GM19328 (cell line): ENCODE measurements around the gene BPHL.
"Not testable (repeated sequence)": the region's sequence is repeated elsewhere in the genome, so short reads cannot be mapped to it uniquely, and the experiment has no call there.

Experiments
- ATAC-seq: cut with Tn5 transposase; IDR thresholded peaks from one replicate; pipeline ENCODE4 v1.9.1; 2021; ENCODE audit warnings: mild to moderate bottlenecking, moderate library complexity; ENCODE audit not compliant: unreplicated experiment

BPHL gene

DNA sequence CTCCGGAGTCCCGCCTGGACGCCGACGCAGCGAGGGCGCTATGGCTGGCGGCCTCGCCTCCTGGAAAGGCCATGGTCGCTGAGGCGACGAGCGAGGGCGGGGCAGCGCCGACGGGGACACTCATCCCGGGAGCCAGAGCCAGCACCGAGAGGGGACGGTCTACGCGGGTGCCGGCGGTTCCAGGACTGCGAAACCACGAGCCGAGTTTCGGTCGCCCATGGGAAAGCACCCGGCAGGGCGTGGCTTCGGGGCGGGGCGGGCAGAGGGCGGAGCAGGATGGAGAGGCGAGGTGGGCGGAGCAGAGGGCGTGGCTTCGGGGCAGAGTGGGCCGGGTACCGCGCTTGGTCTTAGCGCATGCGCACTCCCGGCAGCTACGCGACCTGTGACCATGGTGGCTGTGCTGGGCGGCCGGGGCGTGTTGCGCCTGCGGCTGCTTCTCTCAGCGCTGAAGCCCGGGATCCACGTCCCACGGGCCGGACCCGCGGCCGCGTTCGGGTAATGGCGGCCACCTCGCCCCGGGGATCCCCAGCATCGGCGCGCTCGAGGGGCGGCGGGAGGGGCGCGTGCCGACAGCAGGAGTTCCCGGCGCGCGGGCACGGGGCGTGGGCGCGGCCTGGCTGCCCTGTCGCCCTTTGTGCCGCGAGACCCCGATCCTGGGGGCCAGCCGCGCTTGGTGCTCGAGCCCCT is at the start of gene BPHL:
Gene BPHL (plus strand): TSS at position 359 of the 687 bp plus-strand sequence. CDS start 30 bp downstream, at position 389.
- peak; percentile 88 for ATAC-seq

- ATAC-seq = no peak
Measured at GRCh38 chr6:3071568-3071967, 46.9 kb upstream of the BPHL start.

- ATAC-seq = no peak
Measured at GRCh38 chr6:3072798-3073197, 45.7 kb upstream of the BPHL start.

GRCh38 chr6:3073382-3073781 is 45.1 kb upstream of the BPHL start:
- ATAC-seq = no peak

- ATAC-seq = no peak
Measured at GRCh38 chr6:3075772-3076113, 42.8 kb upstream of the BPHL start.

DNA sequence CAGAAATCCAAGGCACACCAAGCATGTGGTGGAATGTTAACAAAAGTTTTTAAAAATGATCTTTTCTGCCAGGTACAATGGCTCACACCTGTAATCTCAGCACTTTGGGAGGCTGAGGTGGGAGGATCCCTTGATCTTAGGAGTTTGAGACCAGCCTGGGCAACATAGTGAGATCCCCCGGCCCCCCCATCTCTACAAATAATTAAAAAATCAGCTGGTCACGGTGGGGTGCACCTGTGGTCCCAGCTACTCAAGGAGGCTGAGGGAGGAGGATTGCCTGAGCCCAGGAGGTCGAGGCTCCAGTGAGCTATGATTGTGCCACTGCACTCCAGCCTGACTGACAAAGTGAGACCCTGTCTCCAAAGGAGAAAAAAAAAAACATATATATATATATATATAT is 42.2 kb upstream of the BPHL start:
- no peak for ATAC-seq

GRCh38 chr6:3077430-3077829 is 41.1 kb upstream of the BPHL start:
- ATAC-seq = no peak

- ATAC-seq = not testable (repeated sequence)
Measured at GRCh38 chr6:3078952-3079351, 39.6 kb upstream of the BPHL start.

GRCh38 chr6:3079682-3080081 is 38.8 kb upstream of the BPHL start:
- ATAC-seq = no peak

DNA sequence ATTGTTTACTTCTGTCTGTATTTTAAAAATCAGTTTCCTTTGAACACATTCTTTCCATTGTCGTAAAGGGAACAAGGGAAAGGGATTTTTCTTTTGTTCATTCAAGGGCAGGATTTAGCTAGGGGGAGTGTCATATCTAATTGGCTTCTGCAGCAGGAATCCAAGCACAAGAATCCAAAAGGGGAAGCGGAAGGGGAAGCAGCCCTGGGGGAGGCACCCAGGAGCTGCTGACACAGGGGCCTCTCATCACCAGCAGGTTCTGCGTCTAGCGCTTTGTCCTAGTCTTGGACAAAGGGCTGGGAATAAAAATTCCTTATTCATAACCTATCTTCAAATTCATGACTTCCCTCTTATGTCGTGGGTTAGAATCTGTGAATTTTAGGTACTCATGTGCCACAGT is 36.6 kb upstream of the BPHL start:
- no peak for ATAC-seq

DNA sequence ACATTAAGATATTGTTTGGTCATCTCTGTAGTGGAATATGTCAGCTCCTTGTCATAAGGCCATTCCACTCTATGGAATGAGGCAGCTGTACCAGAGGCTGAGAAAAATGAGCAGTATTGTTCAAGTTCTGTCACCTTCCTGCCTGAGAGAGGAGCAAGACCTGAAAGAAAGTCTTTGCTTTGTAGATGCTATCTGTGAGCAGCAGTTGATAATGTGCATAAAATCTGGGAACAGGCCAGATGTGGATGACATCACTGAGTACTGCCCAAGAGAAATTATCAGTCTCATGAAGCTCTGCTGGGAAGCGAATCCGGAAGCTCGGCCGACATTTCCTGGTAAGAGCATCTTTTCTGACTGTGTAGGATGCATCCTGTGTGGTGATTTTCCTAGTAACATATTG is 33.4 kb upstream of the BPHL start:
- no peak for ATAC-seq

- ATAC-seq = no peak
Measured at GRCh38 chr6:3086282-3086946, 32.1 kb upstream of the BPHL start.

DNA sequence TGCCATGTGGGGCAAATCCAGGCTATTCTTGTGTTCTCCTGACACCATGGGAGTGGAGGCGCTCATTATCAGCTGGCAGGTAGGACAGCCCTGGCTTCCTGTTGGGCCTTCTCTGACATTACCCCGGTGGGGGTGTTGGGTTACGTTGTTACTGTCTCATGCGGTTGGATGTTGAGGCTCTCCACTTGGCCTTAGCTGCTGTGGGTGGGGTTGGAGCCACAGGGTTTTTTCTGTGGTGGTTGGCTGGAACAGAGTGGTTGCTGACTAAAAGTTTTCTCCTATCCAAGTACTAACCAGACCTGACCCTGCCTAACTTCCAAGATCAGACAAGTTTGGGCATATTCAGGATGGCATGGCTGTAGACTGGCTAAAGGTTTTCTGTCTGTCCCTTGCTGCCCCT is 30.1 kb upstream of the BPHL start:
- ATAC-seq = no peak

- ATAC-seq = no peak
Measured at GRCh38 chr6:3088968-3089367, 29.5 kb upstream of the BPHL start.

DNA sequence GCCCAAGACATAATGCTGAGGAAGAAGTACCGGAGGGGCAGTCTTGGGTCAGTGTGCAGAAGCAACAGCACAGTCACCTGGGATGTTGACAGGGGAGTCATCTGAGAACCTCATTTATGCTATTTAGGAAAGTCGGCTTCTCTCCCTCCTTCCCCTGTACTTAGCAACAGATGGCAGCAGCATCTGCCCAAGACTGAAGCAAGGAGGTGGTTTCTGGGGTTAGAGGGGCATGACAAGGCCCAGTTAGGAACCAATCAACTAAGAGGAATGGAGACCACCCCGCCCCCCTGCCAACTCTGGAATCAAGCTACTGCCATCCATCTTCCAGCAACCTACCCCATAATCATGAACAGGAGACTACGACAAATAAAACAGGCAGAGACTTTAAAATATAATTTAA is 28.5 kb upstream of the BPHL start:
- no peak for ATAC-seq

GRCh38 chr6:3094815-3095214 is 23.7 kb upstream of the BPHL start:
- ATAC-seq = no peak

- no peak for ATAC-seq
Measured at GRCh38 chr6:3102875-3103274, 15.6 kb upstream of the BPHL start.

DNA sequence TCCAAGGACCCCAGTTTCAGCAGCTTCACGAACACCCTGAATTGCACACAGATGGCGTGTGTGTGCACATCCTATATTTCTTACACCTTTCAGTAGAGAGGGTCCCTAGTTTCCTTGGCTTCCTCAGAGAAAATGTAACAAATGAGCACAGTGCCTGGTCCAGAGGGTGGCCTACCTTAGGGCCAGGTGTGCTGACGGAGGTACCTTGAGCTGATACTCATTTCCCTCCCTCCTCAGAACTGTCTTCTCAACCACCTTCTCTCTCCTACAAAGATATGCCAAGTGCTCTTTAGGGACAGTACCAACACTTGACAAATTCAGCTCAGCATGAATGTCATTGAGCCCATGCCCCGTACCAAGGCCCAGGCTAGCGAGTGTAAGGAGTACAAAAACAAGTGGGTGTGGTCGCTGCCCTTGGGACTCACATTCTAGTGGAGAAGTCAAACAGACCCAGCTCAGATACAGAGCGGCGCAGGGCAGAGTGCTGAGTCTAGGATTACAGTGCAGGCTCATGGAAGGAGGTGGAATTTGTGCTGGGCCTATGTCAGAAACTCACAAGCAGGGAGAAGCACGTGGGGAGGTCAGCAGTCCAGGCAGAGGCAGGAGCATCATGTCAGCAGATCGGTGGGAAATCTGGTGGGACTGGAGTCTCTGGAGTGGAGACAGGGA is 9.6 kb upstream of the BPHL start:
- ATAC-seq = no peak

DNA sequence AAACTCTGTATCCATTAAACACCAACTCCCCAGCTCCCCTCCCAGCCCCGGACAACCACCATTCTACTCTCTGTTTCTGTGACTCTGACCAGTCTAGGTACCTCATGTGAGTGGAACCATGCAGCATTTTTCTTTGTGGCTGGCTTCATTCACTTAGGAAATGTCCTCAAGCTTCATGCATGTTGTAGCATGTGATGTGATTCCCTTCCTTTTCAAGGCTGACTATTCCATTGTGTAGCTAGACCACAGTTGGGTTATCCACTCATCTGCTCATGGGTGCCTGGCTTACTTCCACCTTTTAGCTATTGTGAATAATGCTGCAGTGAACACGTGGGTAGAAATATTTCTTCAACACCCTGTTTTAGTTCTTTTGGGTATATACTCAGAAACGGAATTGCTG is 8.8 kb upstream of the BPHL start:
- ATAC-seq = no peak

DNA sequence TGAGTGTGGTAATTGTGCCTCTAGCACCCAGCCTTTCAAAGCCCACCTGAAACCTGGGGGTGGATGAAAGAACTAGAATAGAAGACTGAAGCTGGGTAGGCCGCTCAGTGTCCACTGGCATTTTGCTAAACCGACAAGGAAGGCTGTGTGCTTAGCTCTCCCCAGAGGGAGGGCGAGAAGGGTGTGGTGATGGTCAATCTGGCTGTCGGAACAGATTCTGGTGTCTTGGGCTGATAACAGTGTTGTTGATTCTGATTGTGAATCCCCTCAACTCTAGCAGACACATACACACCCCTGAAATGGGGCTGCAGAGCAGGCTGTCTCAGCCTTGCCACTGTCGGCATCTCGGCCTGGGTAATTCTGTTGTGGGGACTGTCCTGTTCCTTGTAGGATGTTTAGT is 4.1 kb upstream of the BPHL start:
- ATAC-seq = no peak

- no peak for ATAC-seq
Measured at GRCh38 chr6:3117912-3118352, 579 bp upstream of the BPHL start.

- ATAC-seq = peak; percentile 21
Measured at GRCh38 chr6:3119040-3119723, 671 bp downstream of the BPHL start.
